Measurements from ENCODE around the gene PHF21A. TPM values are rescaled to one million over a fixed set of nuclear protein-coding genes. Genes with fewer than 3 reads are reported as not detected.

The PHF21A gene
- total RNA-seq, 4 donors from 2014 or later = 28.5 to 53.9 (median 42.2) TPM

- H3K27ac ChIP-seq = peak overlapping the region in 3 of 4 donors; percentile 64 to 78 (median 77)
- peaks cover 0 to 28% (median 15%) of the 10 kb centered on the region in 3 donors for H3K4me1 ChIP-seq
- no peak for TF ChIP-seq CTCF (IDR thresholded peaks at IDR 0.05)
- TF ChIP-seq POLR2AphosphoS5 (IDR thresholded peaks at IDR 0.05) = no peak
- no peak for TF ChIP-seq POLR2A (IDR thresholded peaks at IDR 0.05)
- no peak for TF ChIP-seq EP300 (IDR thresholded peaks at IDR 0.05)
- peaks cover 17% of the 10 kb centered on the region for H3K27me3 ChIP-seq
- peak overlapping the region; percentile 37 to 72 for H3K4me3 ChIP-seq
- H3K9me3 ChIP-seq = no peaks in the 10 kb centered on the region
- peak; percentile 90 for ATAC-seq
- WGBS, 2 donors (ENCODE audit: low coverage in 1 of 2) = 2% methylated on average over 12 of the region's 62 CpGs; no CpG with 5 or more reads in 1 of the 2 donors
- H3K36me3 ChIP-seq = peaks cover 0 to 27% of the 10 kb centered on the region in 2 donors
These were observed 221.6 kb downstream of the PHF21A start for GRCh38 chr11:45899448-45900174.

GRCh38 chr11:45899086-45899447 is 222.2 kb downstream of the PHF21A start:
- ATAC-seq = no peak
- peak overlapping the region in 3 of 4 donors; percentile 64 to 78 (median 77) for H3K27ac ChIP-seq
- WGBS, 2 donors (ENCODE audit: low coverage in 1 of 2) = no CpG with 5 or more reads among the region's 3 CpGs
- H3K4me1 ChIP-seq = peaks cover 0 to 28% (median 15%) of the 10 kb centered on the region in 3 donors
- peaks cover 22% of the 10 kb centered on the region for H3K27me3 ChIP-seq
- H3K36me3 ChIP-seq = peaks cover 0 to 22% of the 10 kb centered on the region in 2 donors
- peak overlapping the region in 1 of 2 donors; percentile 72 for H3K4me3 ChIP-seq
- TF ChIP-seq EP300 (IDR thresholded peaks at IDR 0.05) (no peak), CTCF (IDR thresholded peaks at IDR 0.05) (no peak), POLR2AphosphoS5 (IDR thresholded peaks at IDR 0.05) (no peak), POLR2A (IDR thresholded peaks at IDR 0.05) (no peak)
- no peaks in the 10 kb centered on the region for H3K9me3 ChIP-seq

GRCh38 chr11:45897556-45897955 is 223.7 kb downstream of the PHF21A start:
- TF ChIP-seq POLR2A (IDR thresholded peaks at IDR 0.05) = no peak
- TF ChIP-seq CTCF (IDR thresholded peaks at IDR 0.05) = no peak
- TF ChIP-seq POLR2AphosphoS5 (IDR thresholded peaks at IDR 0.05) = no peak
- no peak for TF ChIP-seq EP300 (IDR thresholded peaks at IDR 0.05)
- Histone ChIP-seq H3K27ac (no peak overlapping the region), H3K4me3 (no peak overlapping the region), H3K27me3 (peaks cover 27% of the 10 kb centered on the region), H3K36me3 (peaks cover 0 to 7% of the 10 kb centered on the region in 2 donors), H3K4me1 (peaks cover 0 to 28% (median 15%) of the 10 kb centered on the region in 3 donors), H3K9me3 (no peaks in the 10 kb centered on the region)
- no peak for ATAC-seq
- WGBS, 2 donors (ENCODE audit: low coverage in 1 of 2) = no CpG with 5 or more reads among the region's 6 CpGs

- Histone ChIP-seq H3K4me1 (peaks cover 0 to 28% (median 15%) of the 10 kb centered on the region in 3 donors), H3K9me3 (no peaks in the 10 kb centered on the region), H3K4me3 (no peak overlapping the region), H3K27me3 (peaks cover 27% of the 10 kb centered on the region), H3K36me3 (no peaks in the 10 kb centered on the region), H3K27ac (no peak overlapping the region)
- no CpG with 5 or more reads among the region's 19 CpGs for WGBS, 2 donors (ENCODE audit: low coverage in 1 of 2)
- ATAC-seq = no peak
- no peak for TF ChIP-seq EP300 (IDR thresholded peaks at IDR 0.05)
- TF ChIP-seq POLR2AphosphoS5 (IDR thresholded peaks at IDR 0.05) = no peak
- TF ChIP-seq CTCF (IDR thresholded peaks at IDR 0.05) = no peak
- no peak for TF ChIP-seq POLR2A (IDR thresholded peaks at IDR 0.05)
These were observed 224.8 kb downstream of the PHF21A start for GRCh38 chr11:45896422-45896984.

Data from gastroesophageal sphincter (tissue), 4 donors.